NCI-H1417 treated with DMSO at 0.1 percent for 48 hours (cell line): Measurements from ENCODE around the gene TBC1D22A.

Experiments
- DNase-seq: peaks from one replicate; lab custom pipeline; 2025; lab: John Stamatoyannopoulos, UW

Gene TBC1D22A

DNA sequence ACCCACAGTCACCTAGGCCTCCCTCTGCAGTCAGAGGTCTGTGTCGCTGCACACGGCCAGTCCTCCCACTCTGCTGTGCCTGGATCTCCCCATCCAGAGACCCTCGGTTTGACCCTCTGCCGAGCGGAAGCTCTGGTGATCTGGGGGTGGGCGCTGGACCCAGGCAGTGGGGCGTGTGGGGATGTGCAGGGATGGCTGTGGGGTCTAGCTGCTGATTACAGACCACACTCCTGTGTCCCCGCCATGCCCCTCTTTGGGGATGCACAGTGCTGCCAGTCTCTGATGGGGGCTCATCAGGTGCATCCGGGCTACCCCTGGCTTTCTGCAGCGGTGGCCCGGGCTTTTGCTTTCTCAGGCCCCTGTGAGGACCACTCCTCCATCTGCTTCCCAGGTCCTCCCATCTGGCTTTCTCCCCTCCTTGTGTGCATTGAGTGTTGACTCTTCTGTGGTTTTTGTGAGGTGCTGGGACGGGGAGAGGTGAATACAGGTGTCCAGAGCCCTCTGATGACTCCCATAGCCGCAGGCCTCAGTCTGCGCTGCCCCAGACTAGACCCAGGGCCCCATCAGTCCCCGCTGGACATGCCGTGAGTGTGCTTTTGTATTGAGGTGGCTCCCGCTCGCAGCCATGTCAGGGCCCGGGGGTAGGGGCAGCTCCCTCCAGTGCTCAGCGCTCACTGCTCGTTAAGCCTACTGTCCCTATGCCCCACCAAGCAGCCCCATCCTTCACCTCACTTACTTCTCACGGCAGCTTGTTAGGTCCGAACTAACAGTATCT, 251.6 kb downstream of the TBC1D22A start:
- no peak for DNase-seq

DNA sequence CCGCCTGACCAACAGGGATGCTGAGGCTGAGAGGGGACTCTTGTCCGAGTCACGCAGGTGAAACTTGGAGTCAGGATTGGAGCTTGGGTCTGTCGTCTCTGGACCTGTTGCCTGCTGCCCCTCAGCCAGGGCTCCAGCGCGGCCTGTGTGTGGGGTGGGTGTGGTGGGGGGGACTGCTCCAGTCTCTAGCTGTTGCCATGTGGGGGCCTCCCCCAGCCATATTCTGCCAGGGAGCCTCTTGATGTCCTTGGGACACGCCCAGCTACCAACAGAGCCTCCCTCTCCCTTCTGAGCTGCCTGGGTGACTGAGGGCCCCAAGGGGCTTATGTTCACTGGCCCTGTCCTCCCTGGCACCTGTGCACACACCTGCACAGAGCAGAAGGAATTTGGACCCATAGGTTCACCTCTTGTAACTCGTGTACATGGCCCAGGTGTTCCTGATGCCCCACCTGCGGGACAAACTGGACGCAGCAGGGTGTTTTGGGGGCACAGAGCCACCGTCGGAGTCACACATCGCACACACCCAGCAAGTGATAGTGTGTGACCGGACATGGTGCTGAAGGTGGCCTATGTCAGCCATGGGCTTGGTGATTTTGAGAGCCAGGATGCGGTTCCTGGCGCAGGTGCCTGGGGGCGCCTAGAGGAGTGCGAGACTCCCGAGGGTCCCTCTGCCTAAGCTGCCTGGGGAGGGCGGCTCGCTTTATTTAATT, 252.3 kb downstream of the TBC1D22A start:
- DNase-seq: no peak

DNA sequence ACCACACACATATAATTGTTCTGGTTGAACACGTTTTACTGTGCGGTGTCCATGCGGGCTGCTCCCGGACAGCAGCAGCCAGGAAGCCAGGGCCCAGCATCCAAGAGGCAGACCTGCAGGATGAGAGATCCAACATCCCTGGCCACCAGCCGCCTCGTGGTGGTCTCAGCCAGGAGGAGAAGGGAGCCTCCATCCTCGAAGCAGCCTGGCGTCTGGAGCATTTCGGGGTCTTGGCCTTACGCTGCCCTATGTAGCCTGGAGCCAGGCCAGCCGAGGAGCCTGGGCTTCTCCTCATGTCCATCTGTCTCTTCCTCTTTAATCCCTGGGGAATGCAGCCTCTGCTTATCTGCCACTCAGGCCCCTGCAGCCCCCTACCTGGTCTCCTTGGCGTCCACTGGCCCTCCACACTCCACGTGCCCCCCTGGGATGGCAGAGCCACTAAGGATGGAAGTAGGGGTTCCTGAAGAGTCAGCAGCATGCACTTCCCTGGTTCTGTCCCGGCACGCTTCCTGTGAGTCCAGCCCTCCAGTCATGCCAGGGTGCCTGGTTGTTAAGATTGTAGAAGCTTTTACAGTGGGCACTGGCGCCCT, 253.2 kb downstream of the TBC1D22A start:
- DNase-seq: no peak

DNA sequence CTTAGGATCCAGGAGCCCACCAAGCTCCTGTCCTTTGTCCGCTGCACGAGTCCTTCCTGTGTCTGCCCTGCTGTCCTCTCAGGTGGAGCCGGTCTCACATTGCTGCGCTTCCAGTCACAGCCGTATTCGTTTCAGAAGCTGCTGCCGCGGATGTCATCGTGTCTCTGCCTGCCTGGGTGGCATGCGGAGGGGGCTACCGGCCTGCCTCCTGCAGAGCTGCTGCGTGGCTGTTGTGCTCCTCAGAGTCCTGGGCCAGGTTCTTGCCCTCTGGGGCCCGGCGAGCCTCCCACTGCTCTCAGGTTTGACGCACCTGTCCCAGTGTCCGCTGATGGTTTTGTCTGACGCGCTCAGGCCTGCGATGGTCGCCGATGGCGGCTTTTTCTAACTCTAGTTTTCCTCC, 254.2 kb downstream of the TBC1D22A start:
- DNase-seq: no peak

DNA sequence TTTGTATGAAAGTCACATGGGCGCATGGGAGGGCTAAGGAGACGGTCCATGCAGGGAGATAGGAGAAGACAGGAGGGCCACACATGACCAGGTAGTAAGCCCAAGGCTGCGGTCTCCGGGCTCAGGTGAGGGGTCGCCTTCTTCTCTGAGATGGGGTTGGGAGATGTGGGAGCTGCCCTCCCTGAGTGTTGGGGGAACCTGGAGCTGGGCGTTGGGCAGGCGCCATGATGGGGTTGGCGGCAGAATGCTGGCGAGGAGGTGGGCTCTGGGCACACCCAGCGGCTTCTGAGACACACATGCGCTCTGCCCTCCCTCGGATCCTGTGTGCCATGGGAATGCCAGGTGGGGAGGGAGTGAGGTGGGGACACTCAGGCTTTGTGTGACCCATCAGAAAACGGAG, 254.8 kb downstream of the TBC1D22A start:
- no peak for DNase-seq

DNA sequence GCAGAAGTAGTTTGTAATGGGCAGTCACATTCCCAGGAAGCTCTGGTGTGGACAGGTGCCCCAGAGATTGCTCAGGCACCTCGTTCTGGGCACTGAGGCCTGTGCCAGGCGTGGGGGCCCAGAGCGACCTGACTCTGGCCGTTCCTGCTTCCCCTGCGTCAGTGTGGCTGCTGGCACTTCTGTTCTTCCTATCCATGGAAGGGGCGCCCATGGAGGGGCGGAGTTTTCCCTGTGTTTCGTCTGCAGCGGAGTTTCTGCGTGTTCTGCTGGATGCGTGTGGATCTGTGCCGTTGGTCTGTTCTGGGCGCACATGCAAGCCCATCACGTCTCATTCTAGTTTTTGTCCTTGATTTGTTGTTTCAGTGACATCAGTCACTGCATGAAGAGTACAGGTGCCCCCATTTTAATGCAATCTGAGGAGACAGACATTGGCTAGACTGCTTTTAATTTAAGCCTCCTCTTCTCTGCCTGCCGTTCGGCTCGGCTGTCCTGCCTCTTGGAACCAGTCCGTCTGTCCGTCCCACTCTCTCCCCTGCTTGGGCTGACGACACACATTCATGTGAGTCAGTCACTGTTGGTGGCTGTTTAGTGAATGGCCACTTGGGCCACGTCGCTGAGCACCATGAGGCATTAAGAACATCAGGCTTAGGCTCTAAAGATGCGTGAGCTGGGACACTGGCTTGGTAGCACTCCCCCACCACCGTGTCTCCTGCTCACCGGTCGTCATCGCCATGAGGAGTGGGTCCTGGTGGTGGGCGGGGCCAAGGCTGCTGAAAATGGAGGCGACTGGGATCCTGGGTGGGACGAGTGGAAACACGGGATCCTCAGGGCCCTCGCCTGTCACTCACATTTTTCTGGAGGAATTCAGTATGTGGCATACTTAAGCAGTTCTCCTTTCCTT, 255.8 kb downstream of the TBC1D22A start:
- no peak for DNase-seq

DNA sequence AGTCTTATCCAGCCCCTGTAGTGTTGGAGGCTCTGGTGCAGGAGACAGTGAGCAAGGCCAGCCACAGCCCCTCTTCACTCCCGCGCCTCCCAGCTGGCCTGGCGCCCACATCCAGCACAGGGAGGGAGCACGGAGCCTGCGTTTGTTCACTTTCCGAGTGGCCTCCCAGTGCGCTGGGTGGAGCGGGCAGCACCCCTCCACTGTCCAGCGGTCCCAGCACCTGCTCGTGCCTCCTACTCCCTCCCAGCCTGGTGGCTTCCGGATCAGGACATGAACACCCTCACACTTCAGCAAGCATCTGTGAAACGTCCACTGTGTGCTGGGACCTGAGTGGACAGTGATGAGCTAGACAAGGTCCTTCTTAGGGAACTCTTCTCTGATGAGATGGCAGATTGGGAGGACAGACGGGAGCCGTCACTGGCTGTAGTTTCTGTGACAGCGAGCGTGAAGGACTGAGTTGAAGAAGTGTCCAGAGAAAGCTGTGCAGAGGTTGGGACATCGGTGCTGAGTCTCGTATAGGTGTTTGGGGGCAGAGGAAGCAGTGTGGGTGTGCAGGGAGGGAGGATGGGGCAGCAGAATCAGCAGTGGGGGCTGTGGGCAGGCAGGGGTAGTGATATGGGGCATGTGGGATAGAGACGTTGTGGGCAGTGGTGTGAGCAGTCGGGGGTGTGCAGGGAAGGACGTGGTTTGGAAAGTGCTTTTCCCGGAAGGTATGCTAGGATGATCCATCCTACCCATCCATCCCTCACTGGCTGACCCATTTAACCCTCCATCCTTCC, 256.8 kb downstream of the TBC1D22A start:
- DNase-seq: no peak

DNA sequence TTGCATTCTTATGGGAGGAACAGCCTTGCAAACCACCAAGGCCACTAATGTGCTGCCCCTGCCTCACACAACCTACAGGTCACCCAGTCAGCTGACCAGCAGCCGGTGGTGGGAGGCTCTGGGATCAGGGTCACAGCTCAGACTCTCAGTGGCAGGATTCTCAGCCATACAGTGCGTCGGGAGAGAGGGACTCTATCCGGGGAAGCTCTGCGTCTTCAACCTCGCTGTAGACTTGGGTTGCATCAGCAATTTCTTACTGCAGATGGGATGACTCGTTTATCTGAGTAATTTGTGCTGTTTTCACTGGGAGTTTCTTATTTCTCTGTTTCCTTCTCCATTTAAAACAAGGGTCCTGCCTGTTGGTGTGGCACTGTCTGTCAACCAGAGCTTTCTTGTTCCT, 257.7 kb downstream of the TBC1D22A start:
- DNase-seq: no peak

DNA sequence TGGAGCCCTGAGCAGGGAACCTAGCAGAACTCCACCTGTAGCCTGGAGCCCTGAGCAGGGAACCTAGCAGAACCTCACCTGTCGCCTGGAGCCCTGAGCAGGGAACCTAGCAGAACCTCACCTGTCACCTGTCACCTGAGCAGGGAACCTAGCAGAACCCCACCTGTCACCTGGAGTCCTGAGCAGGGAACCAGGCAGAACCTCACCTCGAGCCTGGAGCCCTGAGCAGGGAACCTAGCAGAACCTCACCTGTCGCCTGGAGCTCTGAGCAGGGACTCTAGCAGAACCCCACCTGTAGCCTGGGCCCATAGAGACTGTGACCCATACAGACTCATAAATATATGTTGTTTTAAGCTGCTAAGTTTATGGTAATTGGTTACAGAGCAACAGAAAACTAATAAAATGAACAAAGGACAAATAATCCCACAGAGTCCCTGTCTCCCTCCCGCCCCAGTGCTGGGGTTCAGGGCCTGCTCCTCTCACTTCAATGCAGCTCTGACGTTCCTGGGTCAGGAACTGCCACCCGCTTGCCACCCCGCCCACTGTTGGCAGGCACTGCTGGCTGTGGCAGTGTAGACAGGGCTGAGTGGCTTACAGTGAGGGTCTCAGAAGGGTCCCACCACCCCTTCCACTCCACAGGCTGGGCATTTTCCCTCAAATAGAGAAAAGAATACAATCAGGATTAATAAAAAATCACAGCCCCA, 259.1 kb downstream of the TBC1D22A start:
- no peak for DNase-seq

DNA sequence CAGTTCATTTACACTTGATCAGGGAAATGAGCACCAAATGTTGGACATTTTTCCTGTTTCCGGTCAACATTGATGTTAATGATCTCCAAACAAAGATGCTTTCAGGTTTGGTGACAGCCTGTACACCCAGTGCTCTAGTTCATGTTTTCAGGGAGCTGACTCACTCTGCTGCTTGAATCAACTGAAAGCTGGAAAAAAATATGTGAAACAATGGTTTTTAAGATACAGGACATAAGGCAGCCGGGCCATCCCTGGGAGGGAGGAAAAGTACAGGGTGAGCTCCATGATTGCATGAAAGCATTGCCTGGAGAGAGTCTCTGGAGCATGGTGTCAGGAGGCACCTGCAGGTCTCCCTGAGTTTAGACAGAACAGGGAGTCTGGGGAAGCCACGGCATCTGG, 259.6 kb downstream of the TBC1D22A start:
- no peak for DNase-seq

DNA sequence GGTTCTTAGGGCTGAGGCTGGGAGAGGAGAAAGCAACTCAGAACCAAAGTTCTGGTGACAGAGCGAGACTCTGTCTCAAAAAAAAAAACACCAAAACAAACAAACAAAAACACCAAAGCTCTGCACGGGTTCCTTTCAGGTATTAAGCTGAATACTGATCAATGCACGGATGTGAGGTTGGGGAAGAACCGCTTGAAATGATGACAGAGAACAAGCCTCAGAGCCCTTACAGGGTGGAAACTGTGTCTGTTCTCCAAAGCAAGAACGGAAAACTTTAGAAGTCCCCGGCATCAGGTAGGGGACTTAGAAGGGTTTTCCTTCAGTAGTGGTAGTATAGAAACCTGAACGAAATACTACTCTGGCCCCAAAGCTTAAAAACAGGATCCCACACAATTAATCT, 260.0 kb downstream of the TBC1D22A start:
- no peak for DNase-seq

DNA sequence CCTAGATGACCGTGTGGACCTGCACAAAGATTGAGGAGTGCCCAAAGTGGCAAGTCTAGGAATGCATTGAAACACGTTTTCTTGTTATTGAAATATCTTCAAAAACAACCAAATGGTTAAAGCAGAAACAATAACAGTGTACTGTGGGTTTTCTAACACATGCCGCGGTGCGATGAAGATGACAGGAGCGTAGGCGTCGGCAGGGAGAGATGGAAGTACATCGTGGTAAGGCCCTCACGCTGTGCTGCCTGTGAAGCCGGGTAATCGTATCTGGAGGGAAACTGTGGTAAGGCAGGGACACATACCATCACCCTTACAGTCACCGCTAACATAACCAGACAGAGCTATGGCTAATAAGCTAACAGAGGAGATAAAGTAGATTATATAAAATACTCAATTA, 261.4 kb downstream of the TBC1D22A start:
- no peak for DNase-seq

DNA sequence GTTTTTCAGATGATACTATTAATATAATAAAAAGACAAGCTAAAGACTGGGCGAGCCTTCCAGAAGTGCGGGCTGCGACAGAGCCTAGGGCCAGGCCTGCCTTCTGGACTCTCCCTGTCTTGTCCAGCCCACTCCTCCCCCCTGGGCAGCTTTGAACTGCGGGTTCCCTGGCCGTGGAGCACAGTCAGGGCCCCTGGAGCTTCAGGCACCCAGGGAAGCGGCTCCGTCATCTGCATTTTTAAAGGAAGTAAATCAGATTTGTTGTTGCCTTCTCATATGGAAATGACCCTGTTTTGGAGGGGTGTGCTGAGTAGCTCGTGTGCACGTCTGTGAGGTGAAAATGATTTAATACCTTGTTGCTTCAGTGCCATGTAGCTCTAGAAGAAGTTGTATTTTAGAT, 265.3 kb downstream of the TBC1D22A start:
- DNase-seq: no peak

DNA sequence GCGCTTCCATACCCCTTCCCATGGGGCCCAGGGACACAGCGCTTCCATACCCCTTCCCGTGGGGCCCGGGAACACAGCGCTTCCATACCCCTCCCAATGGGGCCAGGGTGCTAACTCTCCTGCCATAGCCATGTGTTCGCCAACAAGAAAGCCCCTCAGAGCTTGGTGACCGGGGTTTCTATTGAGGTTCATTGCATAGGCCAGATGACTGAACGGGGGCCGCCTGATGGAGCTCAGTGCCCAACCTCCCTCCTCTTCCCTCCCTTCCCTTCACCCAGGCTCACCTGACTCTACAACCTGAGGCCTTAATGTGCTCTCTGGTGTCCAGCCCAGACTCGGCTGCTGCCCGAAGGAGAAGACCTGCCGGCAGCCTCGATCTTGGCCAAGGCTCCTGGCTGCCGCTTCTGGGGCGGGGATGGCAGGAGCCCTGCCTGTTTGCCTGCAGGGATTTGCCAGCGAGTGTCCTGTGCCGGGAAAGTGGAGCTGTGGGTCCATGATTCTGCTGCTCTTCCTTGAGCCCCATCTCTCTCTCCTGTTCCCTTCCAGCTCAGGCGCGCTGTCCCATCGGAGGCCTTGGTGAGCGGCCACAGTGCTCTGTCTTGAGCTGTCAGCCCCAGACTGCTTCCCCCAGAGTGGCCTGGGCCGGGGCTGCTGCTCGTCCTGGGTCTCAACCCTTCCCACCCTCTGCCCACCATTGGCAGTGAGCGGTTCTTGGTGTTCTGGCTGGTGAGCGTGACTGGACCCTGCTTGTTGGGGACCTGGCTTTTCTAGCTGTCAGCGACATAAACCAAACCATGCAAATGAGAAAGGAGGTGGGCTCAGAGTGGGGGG, 267.0 kb downstream of the TBC1D22A start:
- no peak for DNase-seq

DNA sequence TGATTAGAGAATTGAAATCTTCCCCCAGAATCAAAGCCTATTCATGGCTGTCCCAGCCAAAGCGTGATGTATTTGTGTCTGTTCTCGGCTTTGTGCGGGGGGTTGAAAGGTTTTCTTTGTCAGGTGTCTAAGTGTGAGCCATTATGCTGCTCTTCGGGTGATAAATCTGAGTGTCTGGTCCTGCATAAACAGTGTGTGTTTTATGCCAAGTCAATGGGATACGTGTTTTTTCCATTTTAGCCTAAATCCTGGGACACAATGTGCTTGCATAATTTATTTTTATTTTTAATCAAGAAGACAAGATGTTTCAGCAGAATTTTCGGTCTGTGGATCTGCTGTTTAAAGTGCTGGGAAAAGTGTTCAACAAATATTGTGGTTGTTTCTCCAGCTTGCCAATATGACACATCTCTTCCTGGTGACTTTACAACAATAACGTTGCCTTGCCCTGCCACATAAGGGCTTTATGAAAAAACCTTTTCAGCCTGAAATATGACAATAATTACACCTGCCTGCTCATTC, 267.8 kb downstream of the TBC1D22A start:
- no peak for DNase-seq

DNA sequence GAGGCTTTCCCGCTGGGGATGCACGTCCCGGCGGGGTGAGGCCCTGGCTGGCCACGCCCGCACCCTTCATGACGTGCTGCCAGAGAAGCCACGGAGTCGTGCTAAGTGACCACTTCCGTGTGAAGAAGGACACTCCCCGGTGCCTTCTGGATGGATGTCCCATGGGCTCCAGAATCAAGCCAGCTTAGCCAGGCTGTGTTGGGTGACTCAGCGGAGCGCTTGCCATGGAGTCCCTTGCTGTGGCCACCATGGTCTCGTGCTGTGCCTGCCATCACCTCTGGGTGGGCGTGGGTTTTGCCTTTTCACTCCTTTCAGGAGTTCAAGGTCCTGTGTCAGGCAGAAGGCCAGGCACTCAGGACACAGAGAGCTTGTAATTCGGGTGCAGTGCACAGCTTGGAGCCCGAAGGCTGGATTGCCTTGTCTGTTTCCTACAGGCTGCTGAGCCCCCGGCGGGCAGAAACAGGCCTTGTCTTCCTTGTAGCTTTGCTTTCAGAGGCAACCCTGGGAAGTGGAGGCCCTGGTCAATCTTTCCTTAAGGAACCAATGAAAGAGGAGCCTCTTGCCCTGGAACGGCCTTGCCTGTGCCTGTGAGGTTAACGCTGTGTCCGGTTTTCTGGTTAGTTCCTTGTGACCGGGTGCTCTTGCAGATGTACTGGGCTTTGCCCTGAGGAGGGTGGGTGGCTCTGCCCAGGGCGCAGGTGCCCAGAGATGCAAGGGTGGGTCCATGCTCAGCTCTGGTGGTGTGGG, 268.6 kb downstream of the TBC1D22A start:
- no peak for DNase-seq

DNA sequence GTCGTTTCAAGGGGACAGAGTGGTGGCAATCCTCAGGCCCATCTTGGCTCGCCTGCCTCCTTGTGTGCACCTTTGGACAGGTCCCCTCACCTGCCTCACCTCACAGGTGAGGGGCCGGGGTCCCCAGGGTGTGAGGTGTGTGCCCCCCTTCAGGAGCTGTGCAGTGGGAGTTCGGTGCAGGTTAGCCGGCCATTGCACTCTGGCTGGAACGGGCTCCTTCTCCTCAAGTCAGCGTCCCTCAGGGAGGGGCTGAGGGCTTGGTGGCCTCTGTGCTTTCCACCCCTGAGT, 269.1 kb downstream of the TBC1D22A start:
- no peak for DNase-seq

DNA sequence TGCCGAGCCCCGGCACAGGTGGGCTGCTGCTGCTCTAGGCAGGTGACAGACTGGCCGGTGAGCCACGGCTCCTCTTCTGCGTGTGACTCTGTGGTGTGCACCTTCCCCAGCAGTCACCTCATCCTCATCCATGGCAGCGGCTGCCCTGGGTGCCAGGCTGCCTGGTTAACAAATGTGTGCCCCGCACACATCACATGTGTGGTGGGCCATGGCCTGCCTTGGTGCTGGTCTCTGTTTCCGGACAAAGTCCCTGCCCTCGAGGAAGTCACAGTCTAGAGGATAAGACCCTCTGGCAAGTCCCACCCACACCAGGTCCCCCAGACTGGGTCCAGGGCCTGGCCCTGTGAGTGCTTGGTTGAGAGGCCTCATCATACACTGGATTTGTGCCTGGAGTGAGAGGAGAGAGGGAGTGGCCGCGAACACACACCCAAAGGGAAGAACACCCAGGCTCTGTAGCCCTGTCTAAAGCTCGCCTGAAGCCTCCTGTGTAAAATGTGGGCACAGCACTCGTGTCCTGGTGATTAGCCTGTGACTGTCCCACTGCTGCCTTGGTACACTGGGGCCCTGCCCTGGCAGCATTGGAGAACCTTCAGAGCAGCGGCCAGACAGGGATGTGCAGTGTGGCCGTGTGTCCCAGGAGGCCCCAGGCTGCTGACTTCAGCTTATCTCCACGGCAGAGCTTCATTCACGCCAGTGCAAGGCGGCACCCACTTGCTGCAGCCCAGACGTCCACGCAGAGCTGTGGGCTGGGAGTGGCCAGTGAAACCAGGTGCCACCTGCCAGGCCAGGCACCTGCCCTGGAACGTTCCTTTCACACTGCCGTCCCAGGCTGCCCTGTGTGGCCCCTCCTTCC, 269.9 kb downstream of the TBC1D22A start:
- no peak for DNase-seq
